GM19025 (cell line): ENCODE results near the gene PABPC3.

Experiments
- ATAC-seq: cut with Tn5 transposase; IDR thresholded peaks from one replicate; pipeline ENCODE4 v1.9.1; 2021; ENCODE audit warnings: mild to moderate bottlenecking, low read depth, moderate library complexity; ENCODE audit not compliant: unreplicated experiment

Gene PABPC3

GRCh38 chr13:25110956-25111584 is 15.1 kb downstream of the PABPC3 start:
- ATAC-seq, result no peak

- ATAC-seq, result no peak
Observed at GRCh38 chr13:25111585-25111956, 15.6 kb downstream of the PABPC3 start.

GRCh38 chr13:25112695-25113255 is 16.8 kb downstream of the PABPC3 start:
- no peak for ATAC-seq

DNA sequence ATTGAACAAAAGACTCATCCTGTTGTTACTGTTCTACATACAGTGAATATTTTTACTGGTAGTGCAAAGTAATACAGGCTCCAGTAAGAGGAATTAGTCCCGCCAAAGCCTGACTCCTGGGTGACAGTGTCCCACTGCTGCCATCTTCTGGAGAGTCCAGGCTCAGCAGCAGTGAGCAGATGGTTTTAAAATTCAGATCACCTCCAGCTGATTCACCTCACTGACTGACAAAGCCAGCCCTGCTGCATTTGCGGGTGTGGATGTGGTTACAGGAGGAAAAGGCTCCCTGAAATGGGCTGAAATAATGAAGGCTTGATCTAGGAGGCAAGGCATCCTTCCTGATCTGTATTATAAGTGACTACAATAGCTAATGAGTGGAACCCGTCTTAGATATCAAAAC is 18.3 kb downstream of the PABPC3 start:
- no peak for ATAC-seq

DNA sequence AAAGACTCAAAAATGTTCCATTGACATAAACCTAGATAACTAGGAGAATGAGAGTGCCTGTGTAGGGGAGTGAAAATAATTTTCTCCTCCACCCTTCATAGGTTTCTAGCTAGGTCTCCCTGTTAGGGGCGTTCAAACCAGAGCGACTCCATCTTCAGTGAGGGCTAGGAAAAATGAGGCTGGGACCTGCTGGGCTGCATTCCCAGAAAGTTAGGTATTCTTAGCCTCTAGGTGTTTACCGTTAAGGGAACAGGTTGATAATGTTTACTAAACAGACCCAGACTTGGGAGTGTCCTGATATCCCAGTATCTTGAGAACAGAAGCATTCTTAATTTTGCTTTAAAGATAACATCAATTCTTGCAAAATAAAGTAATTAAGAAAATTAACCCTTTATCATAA is 20.1 kb downstream of the PABPC3 start:
- no peak for ATAC-seq

GRCh38 chr13:25117312-25117711 is 21.4 kb downstream of the PABPC3 start:
- ATAC-seq, result no peak

GRCh38 chr13:25118378-25118905 is 22.5 kb downstream of the PABPC3 start:
- ATAC-seq, result no peak

DNA sequence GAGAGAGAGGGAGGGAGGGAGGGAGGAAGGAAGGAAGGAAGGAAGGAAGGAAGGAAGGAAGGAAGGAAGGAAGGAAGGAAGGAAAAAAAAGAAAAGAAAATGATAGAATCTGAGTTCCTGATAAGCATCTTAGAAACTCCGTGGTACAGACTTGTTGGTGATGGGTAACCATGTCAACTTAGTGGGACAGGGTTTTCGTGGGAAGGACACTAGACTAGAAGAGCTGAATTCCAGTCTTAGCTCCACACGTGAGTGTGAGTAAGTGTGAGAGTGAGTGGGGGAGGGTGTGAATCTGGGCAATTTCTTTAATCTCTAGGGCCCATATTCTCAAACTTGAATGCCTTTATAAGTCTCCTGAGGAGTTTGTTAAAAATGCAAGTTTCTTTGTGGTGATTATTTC is 35.0 kb downstream of the PABPC3 start:
- no peak for ATAC-seq

DNA sequence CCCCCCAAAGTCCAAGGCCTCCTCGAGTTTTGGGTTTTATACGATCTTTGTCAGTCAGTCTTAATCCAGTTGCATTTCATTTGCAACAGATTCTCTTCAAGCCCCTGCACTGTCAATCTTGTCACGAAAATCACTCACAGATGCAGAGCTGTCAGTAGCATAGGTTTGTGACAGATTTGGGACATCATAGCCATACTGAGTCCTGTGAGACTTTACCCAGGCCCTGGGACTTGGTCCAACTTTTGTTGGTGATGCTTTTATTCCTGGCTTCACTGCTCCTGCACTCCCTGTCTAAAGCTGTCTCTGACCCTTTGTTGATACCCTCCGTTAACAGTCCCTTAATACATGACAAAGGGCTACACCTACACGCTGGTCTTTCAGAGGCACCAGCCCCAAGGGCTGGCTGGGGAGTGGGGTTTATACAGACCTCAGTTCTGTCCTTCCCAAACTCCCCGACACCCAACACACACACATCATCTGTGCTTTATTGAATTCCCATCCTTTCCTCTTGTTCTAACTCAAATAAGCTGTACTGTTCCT is 36.0 kb downstream of the PABPC3 start:
- no peak for ATAC-seq

GRCh38 chr13:25132751-25133390 is 36.9 kb downstream of the PABPC3 start:
- no peak for ATAC-seq

- ATAC-seq, result no peak
Observed at GRCh38 chr13:25135896-25136295, 40.0 kb downstream of the PABPC3 start.

DNA sequence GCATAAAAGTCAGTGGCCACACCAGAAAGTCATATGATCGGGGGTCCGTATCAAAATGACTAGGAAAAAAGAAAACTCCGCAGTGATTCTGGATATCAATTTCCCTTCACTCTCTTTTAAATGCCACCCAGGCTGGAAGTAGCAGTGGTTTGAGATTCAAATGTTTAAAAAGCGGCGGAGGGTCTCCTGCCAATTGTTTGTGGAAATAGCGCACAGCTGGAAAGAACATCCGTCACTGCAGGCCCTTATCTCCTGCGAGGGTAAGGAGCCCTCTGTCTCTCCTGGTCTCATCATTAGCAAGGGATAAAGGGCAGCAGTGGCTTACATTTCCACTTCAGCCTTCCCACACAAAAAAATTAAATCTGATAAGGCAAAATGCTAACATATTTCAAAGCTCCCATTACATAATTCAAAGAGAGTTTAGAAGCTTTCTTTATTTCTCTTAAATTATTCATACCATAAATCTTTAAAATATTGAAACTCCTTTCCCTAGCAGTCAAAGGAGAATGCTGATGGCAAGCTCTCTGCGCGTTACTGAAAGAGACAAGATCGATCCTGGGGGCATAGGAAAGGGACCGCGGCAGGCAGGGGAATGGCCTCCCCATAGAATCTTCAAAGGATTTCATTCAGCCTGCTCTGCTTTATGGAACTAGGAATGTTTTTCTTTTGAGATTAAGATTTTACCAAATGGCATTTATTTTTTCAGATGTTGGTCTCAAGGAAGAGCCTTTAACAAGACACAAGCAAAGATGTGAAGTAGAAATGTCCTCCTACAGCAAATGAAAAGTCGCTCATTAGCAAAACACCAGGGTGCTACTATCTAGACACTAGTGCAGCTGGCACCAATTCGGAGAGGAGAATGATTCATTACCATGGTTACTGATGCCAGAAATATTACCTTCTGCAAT is 41.2 kb downstream of the PABPC3 start:
- ATAC-seq, result no peak

GRCh38 chr13:25137788-25138115 is 41.8 kb downstream of the PABPC3 start:
- ATAC-seq, result no peak

DNA sequence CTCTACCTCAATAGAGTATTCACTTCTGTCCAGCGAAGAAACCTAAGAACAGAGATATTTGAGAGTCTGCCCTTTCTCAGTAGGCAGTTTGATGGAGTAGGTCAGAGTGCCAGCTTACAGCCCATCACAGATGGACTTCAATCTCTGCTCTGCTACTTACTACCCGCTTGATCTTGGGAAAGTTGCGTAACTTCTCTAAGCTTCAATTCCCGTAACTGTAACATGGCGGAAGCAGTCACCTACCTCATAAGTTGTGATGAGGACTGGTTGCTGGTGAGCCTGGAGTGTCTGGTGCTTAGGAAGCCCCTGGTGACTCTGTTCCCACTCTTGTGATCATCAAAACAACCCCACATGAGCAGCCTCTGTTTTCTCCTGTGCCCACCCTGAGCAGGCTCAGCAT is 45.1 kb downstream of the PABPC3 start:
- ATAC-seq, result no peak

DNA sequence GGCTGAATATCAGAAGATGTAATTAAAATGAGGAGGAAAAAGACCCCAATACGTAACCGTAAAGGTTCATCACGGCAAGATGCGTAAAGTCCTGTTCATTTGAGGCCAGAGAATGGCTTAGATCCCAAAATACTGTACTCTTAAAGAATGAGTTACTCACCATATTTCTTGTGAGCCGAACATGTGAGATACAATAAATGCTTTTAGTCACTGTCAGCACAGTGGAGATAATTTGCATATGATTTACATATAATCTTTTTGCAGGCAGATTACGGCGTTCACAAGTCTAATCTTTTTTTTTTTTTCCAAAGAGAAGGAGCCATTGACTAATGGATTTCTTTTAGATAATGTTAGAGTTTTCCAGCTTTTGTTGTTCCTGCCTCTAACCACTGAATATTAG is 47.8 kb downstream of the PABPC3 start:
- no peak for ATAC-seq

- no peak for ATAC-seq
Observed at GRCh38 chr13:25147638-25148401, 51.9 kb downstream of the PABPC3 start.

DNA sequence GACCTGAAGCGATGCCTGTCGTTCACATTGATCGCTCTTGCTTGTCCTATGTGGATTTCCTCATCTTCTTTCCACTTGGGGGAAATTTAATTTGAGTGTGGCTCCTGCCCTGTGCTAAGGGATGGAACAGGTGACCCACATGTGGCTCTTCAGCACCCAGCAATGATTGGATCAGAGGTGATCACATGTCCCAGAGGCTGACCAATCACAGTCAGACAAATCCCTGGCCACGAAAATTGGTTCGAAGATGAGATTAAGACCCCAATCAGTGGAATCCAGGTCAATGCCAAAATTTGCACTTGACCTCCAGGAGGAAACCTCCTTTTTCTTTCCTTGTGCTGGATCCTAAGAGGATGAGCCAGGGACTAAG is 52.5 kb downstream of the PABPC3 start:
- no peak for ATAC-seq
